Stimulated activated CD8-positive, alpha-beta memory T cell treated with anti-CD3 and anti-CD28 coated beads, Interleukin-15, amount 100 ng/mL, for 1 hour (primary cell): ENCODE data around the gene MCRIP2.

Experiments
- DNase-seq: peaks from one replicate; pipeline ENCODE4 v3.0.0-alpha.2; 2020; ENCODE audit warnings: low read depth

Gene MCRIP2

GRCh38 chr16:670485-671352, 29.1 kb downstream of the MCRIP2 start:
- DNase-seq: no peak

GRCh38 chr16:671353-672131, 29.9 kb downstream of the MCRIP2 start:
- no peak for DNase-seq

- DNase-seq: no peak
Measured at GRCh38 chr16:672371-672770, 30.7 kb downstream of the MCRIP2 start.

DNA sequence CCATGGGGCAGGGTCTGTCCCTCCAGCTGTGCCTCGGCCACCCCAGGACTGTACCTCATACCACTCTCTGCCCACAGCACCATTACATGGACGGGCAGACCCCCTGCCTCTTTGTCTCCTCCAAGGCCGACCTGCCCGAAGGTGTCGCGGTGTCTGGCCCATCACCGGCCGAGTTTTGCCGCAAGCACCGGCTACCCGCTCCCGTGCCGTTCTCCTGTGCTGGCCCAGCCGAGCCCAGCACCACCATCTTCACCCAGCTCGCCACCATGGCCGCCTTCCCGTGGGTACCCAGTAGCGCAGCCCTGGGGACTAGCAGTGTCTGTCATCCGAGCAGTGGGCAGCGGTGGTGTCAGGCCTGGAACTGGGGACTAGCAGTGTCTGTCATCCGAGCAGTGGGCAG, 31.2 kb downstream of the MCRIP2 start:
- DNase-seq: no peak

DNA sequence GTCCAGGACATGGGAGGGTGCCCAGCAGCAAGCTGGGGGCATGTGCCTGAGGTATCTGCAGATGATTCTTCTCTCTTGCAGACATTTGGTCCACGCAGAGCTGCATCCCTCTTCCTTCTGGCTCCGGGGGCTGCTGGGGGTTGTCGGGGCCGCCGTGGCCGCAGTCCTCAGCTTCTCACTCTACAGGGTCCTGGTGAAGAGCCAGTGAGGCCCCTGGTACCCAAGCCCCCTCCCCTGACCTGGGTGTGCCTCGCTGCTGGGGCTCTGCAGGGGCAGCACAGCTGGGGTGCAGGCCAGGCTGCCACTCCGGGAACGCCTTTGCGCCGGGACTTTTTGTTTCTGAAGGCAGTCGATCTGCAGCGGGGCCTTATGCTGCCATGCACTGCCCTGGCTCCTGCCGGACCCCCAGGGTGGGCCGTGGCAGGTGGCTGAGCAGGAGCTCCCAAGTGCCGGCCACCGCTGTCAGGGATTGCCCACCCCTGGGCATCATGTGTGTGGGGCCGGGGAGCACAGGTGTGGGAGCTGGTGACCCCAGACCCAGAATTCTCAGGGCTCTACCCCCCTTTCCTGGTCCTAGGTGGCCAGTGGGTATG, 31.9 kb downstream of the MCRIP2 start:
- no peak for DNase-seq

GRCh38 chr16:674214-674881, 32.7 kb downstream of the MCRIP2 start:
- no peak for DNase-seq

GRCh38 chr16:674968-675883, 33.6 kb downstream of the MCRIP2 start, which contains the start of gene RHBDL1:
Gene RHBDL1, plus strand, starts transcription at chr16:675671. Its CDS starts 120 bp downstream, at chr16:675791.
- no peak for DNase-seq

DNA sequence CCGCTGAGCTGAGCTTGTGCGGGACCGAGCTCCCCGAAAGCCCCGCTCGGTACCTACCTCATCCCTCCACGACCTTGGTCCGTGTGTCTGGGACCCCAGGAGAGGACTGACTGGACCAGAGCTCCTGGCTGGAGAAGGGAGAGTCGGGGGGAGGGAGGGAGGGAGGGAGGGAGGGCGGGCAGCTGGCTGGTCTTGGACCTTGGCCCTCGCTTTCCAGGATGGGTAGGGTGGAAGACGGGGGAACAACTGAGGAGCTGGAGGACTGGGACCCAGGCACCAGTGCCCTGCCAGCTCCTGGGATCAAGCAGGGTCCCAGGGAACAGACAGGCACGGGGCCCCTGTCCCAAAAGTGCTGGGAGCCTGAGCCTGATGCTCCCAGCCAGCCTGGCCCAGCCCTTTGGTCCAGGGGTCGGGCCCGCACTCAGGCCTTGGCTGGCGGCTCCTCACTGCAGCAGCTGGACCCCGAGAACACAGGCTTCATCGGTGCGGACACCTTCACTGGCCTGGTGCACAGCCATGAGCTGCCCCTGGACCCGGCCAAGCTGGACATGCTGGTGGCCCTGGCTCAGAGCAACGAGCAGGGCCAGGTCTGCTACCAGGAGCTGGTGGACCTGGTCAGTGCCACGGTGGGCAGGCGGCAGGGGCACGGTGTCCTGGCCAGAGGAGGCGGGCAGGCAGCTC, 34.4 kb downstream of the MCRIP2 start:
- DNase-seq: no peak

GRCh38 chr16:676565-676902, 34.9 kb downstream of the MCRIP2 start:
- DNase-seq: no peak

GRCh38 chr16:676913-677312, 35.3 kb downstream of the MCRIP2 start:
- no peak for DNase-seq

- no peak for DNase-seq
Measured at GRCh38 chr16:677316-678190, 35.9 kb downstream of the MCRIP2 start.

DNA sequence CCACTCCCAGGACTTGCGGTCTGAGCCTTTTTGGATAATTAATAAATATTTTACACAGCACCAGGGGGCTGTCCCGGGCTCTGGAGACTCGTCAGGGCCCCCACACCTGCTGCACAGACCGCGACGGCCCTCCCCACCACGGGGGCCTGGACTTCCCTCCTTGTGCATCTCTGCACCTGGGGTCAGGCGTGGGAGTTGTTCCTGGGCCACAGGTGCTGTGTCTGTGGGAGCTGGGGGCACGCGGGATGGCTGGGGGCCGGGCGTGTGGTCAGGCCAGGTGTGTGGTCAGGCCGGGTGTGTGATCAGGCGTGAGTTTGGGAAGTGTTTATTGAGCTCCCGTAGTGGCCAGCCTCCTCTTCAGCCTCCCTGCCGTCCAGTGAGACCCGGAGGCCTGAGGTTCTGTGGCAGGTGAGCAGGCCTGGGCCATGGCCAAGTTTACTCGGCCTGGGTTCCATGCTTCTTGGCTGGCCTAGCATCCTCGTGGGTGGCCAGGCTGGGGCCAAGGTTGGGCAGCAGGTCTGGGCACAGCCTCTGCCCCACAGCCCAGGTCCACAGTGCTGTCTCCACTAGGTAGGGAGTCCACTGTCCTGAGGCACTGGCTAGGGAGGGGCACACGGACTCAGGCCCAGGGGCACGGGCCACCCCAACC, 36.7 kb downstream of the MCRIP2 start:
- no peak for DNase-seq

- DNase-seq: no peak
Measured at GRCh38 chr16:678858-679813, 37.5 kb downstream of the MCRIP2 start.

DNA sequence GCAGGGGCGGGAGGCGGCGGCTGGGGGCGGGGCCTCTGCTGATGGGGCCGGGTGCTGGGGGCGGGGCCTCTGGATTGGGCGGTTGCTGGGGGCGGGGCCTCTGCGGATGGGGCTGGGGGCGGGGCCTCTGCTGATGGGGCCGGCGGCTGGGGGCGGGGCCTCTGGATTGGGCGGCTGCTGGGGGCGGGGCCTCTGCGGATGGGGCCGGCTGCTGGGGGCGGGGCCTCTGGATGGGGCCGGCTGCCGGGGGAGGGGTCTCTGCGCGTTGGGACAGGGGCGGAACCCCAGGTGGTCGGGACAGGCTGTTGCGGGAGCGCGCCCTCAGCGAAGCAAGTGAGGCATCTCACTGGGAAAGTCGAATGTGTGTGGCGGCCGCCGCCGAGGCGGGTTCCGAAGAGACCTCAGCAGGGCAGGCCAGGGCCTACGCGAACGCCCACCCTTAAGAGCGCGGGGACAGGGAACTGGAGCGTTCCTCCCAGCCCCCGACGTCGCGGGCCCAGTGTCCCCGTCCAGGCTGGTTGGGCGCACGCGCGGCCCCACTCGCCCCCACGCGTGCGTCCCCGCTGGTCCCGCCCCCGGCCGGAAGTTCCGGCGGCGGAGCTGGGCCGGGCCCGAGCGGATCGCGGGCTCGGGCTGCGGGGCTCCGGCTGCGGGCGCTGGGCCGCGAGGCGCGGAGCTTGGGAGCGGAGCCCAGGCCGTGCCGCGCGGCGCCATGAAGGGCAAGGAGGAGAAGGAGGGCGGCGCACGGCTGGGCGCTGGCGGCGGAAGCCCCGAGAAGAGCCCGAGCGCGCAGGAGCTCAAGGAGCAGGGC, 38.4 kb downstream of the MCRIP2 start, which contains the start of gene STUB1:
TSS of gene STUB1 (plus strand) at position 597 of the 811 bp plus-strand sequence. CDS start at position 713, 116 bp downstream.
- DNase-seq: peak; percentile 78

DNA sequence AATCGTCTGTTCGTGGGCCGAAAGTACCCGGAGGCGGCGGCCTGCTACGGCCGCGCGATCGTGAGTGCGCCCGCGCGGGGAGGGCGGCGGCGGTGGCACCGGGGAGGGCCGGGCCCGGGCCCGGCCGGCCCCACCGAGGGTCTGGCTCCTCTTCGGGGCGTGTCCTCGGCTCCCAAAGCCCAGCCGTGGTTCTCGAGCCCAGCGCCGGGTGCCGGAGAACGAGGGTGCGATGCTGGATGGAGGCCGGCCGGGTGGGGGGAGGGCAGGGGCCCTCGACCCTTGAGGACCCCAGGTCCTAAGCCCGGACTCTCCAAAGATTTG, 39.0 kb downstream of the MCRIP2 start:
- no peak for DNase-seq

- no peak for DNase-seq
Measured at GRCh38 chr16:680967-681745, 39.5 kb downstream of the MCRIP2 start.
